Mucosa of rectum (tissue), 2 donors: Measurements from ENCODE around the gene TNFAIP8.

ENCODE experiments used
- H3K27ac ChIP-seq, 2 donors: one replicate each; pipeline ENCODE4 v1.7.0; 2013; ENCODE audit warnings: inconsistent platforms in 2 of 2, low read depth in 2 of 2, low read length in 2 of 2
- H3K27me3 ChIP-seq, 2 donors: one replicate each; pipeline ENCODE4 v1.7.0; 2013; ENCODE audit warnings: low read length in 2 of 2; ENCODE audit not compliant: control insufficient read depth in 2 of 2, insufficient read depth in 2 of 2
- H3K36me3 ChIP-seq, 2 donors: one replicate each; pipeline ENCODE4 v1.7.0; 2013; ENCODE audit warnings: low read length in 2 of 2; ENCODE audit not compliant: control insufficient read depth in 2 of 2, insufficient read depth in 2 of 2
- H3K4me1 ChIP-seq, 2 donors: one replicate each; pipeline ENCODE4 v1.7.0; 2013; ENCODE audit warnings: low read length in 2 of 2, mild to moderate bottlenecking in 1 of 2; ENCODE audit not compliant: control insufficient read depth in 2 of 2, insufficient read depth in 2 of 2
- H3K4me3 ChIP-seq, 2 donors: one replicate each; pipeline ENCODE4 v1.7.0; 2013; ENCODE audit warnings: low read length in 2 of 2
- H3K9ac ChIP-seq, 2 donors: one replicate each; pipeline ENCODE4 v1.7.0; 2013; ENCODE audit warnings: low read length in 2 of 2, low read depth in 1 of 2, mild to moderate bottlenecking in 1 of 2
- H3K9me3 ChIP-seq, 2 donors: one replicate each; pipeline ENCODE4 v1.7.0; 2013; ENCODE audit warnings: low read length in 2 of 2; ENCODE audit not compliant: control insufficient read depth in 2 of 2
- donor health status: healthy.
- donor health status: Normal muscosa, but diverticular disease.

The TNFAIP8 gene

GRCh38 chr5:119378075-119378700 lies 22.4 kb downstream of the TNFAIP8 start:
- Histone ChIP-seq H3K27me3 (no peaks in the 10 kb centered on the region), H3K9me3 (no peaks in the 10 kb centered on the region), H3K4me1 (no peaks in the 10 kb centered on the region), H3K4me3 (no peak overlapping the region), H3K36me3 (no peaks in the 10 kb centered on the region), H3K9ac (no peak overlapping the region), H3K27ac (no peak overlapping the region)

DNA sequence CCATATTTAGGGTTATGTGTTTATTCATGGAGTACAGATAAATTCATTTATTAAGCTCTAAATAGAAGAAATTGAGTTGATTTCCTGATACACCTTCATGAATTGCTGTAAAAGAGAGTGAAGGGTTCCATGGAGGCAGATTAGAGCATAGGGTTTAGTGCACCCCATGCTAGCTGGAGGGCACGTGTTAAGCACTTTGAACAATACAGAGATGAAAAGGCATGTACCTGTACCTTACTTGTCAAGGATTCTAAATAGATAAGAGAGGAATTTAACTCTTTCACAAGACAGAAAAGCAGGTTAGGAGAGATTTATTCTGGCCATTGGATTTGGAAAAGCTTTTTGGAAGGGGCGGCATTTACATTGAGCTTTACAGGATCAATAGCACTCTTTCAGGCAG lies 23.3 kb downstream of the TNFAIP8 start:
- H3K4me3 ChIP-seq: no peak overlapping the region

DNA sequence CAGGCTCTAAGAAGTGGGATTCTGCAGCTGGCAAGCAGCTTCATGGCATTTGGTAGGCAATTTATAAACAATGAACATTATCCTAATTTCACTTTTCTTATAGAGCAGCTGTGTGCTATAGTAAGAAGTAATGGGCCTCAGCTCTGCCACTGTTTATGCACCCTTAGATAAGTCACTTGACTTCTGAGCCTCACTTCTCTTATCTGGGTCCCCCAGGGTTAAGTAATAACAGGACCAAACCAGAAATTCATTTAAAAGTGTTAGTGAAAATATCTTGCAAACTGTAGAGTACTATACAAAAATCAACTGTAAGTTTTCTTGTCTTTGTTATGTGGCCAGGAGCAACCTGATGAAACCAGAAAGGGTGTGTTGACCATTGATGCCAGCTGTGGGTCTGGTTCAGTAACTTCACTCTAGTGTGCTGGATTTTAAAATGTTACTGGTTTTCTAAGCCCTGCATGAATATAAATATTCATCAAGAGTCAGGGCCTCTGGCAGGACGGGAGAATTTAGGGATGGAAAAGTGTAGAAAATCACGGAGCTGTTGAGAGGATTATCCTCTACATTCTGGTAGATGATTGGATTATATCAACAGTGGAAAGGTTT lies 24.2 kb downstream of the TNFAIP8 start:
- Histone ChIP-seq H3K27me3 (no peaks in the 10 kb centered on the region), H3K4me3 (no peak overlapping the region), H3K9ac (no peak overlapping the region), H3K4me1 (no peaks in the 10 kb centered on the region), H3K9me3 (no peaks in the 10 kb centered on the region), H3K36me3 (no peaks in the 10 kb centered on the region), H3K27ac (no peak overlapping the region)

More for the DNA sequence above, 23.3 kb downstream of the TNFAIP8 start:
- H3K27me3 ChIP-seq: no peaks in the 10 kb centered on the region
- H3K27ac ChIP-seq: no peak overlapping the region
- no peaks in the 10 kb centered on the region for H3K9me3 ChIP-seq
- no peaks in the 10 kb centered on the region for H3K4me1 ChIP-seq
- H3K9ac ChIP-seq: no peak overlapping the region
- H3K36me3 ChIP-seq: no peaks in the 10 kb centered on the region

- no peaks in the 10 kb centered on the region for H3K27me3 ChIP-seq
- no peak overlapping the region for H3K27ac ChIP-seq
- H3K36me3 ChIP-seq: no peaks in the 10 kb centered on the region
- no peak overlapping the region for H3K4me3 ChIP-seq
- H3K4me1 ChIP-seq: no peaks in the 10 kb centered on the region
- H3K9me3 ChIP-seq: no peaks in the 10 kb centered on the region
- no peak overlapping the region for H3K9ac ChIP-seq
Measured at GRCh38 chr5:119382169-119382568, 26.4 kb downstream of the TNFAIP8 start.

DNA sequence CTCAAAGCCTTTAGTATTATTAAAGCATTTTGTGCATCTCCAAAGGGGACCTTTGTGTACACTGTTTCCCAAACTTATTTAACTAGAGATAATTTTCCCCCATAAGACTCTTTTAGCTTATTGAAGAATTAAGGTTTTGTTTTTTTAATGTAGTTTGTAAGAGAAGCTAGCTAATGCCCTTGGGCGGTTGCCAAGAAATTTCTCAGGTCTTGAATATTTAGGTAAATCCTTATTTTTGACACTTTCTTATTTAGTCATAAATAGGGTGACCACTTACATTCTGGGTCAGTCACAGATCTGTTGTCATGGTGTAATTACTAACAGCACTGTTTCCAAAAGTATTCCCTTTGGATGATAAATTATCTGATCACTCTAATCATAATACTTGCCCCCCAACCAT lies 27.2 kb downstream of the TNFAIP8 start:
- Histone ChIP-seq H3K27me3 (no peaks in the 10 kb centered on the region), H3K9ac (no peak overlapping the region), H3K9me3 (no peaks in the 10 kb centered on the region), H3K36me3 (no peaks in the 10 kb centered on the region), H3K4me1 (peaks cover 0 to 3% of the 10 kb centered on the region in 2 donors), H3K4me3 (no peak overlapping the region), H3K27ac (no peak overlapping the region)

DNA sequence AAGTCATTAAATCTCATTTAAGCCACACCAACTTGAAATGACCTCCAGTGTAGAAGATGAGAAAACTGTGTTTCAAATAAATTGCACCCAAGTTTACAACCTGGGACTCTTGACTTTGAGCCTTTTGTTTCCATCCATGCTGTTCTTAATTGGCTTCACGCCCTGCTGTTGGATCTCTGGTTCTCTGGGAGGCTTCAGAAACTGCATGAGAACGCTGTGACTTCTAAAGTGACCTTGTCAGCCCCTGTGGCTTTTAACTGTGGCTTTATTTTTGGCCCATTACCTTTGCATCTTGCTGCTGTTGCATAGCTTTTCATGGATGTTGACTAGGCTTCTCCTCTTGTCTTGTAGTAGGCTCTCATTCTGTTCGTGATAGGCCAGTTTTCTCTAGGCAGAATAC lies 29.3 kb downstream of the TNFAIP8 start:
- no peak overlapping the region for H3K4me3 ChIP-seq
- no peak overlapping the region for H3K9ac ChIP-seq
- peaks cover 2 to 4% of the 10 kb centered on the region in 2 donors for H3K4me1 ChIP-seq
- H3K27me3 ChIP-seq: no peaks in the 10 kb centered on the region
- no peak overlapping the region for H3K27ac ChIP-seq
- no peaks in the 10 kb centered on the region for H3K36me3 ChIP-seq
- no peaks in the 10 kb centered on the region for H3K9me3 ChIP-seq

GRCh38 chr5:119385536-119386128 lies 29.8 kb downstream of the TNFAIP8 start:
- Histone ChIP-seq H3K27me3 (no peaks in the 10 kb centered on the region), H3K4me1 (peaks cover 2 to 4% of the 10 kb centered on the region in 2 donors), H3K9me3 (no peaks in the 10 kb centered on the region), H3K27ac (no peak overlapping the region), H3K9ac (no peak overlapping the region), H3K4me3 (no peak overlapping the region), H3K36me3 (no peaks in the 10 kb centered on the region)

- H3K4me3 ChIP-seq: no peak overlapping the region
- no peaks in the 10 kb centered on the region for H3K27me3 ChIP-seq
- H3K9ac ChIP-seq: no peak overlapping the region
- no peak overlapping the region for H3K27ac ChIP-seq
- peaks cover 2 to 4% of the 10 kb centered on the region in 2 donors for H3K4me1 ChIP-seq
- no peaks in the 10 kb centered on the region for H3K36me3 ChIP-seq
- no peaks in the 10 kb centered on the region for H3K9me3 ChIP-seq
Measured at GRCh38 chr5:119386596-119387344, 31.0 kb downstream of the TNFAIP8 start.

- H3K27me3 ChIP-seq: no peaks in the 10 kb centered on the region
- no peak overlapping the region for H3K4me3 ChIP-seq
- H3K27ac ChIP-seq: no peak overlapping the region
- H3K36me3 ChIP-seq: peaks cover 0 to 4% of the 10 kb centered on the region in 2 donors
- H3K9me3 ChIP-seq: no peaks in the 10 kb centered on the region
- peaks cover 2 to 4% of the 10 kb centered on the region in 2 donors for H3K4me1 ChIP-seq
- no peak overlapping the region for H3K9ac ChIP-seq
Measured at GRCh38 chr5:119387945-119388618, 32.3 kb downstream of the TNFAIP8 start.
